Suprapubic skin (tissue), 4 donors: ENCODE results near the gene U2AF2.

Experiments
- EP300 ChIP-seq: sonication (generic); formaldehyde crosslinking; IDR thresholded peaks from one replicate; pipeline ENCODE4 v1.6.1; 2017; ENCODE audit warnings: antibody characterized with exemption
- POLR2A ChIP-seq, 2 donors: fragments of 450-650 bp; IDR thresholded peaks; one replicate each; pipeline ENCODE4 v1.6.1; 2017; ENCODE audit warnings: antibody characterized with exemption in 2 of 2, mild to moderate bottlenecking in 2 of 2, moderate library complexity in 2 of 2
- POLR2AphosphoS5 ChIP-seq, 3 donors: sonication (generic); formaldehyde crosslinking; IDR thresholded peaks; one replicate each; pipeline ENCODE4 v1.6.1; 2017; ENCODE audit warnings: antibody characterized with exemption in 3 of 3
- TF ChIP-seq, protein P1 (sequence below), 2 donors: fragments of 200-600 bp in 1 of 2; fragments of 450-650 bp in 1 of 2; sonication (generic) in 1 of 2; IDR thresholded peaks; one replicate each; pipeline ENCODE4 v1.5.1; 2016 to 2019; ENCODE audit warnings: antibody characterized with exemption in 2 of 2, mild to moderate bottlenecking in 1 of 2, moderate library complexity in 1 of 2

DNA sequence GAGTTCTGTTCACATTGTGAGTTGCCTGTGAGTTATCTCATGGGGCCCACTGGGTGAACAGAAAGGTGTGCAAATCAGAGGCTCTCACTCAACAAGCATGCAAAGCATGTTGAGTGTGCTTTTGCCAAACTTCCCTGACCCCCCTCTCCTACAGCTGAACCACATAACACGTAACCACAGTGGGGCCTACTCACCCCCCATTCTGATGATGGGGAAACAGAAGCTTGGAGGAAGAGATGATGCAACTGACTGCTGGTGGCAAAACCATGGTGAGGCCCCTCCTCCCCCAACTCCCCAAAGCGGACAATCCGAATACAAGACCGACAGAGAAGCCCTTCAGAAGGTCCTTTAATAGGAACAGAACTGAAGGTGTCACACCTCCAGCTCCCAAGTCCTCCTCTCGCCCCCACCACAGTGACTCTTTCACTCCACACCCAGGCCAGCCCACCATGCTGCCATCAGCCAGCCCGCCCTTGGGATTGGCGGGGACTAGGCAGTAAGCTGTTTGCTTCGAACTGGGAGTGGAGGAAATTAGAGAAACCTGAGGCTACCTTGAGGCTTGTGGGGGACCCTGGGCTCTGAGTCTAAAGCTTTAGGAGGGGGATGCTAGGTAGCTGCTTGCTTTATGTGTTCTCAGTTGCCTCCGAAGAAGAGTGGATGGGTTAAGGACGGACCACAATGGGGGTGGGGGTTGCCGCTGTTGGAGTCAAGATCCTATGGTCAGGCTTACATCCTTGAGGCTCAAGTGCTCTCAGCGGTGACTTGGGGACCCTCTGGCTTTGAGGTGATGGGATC is 34.2 kb upstream of the U2AF2 start:
- TF ChIP-seq POLR2A (IDR thresholded peaks at IDR 0.05) (no peak), EP300 (no peak), POLR2AphosphoS5 (IDR thresholded peaks at IDR 0.05) (no peak)
- TF ChIP-seq, protein P1, sequence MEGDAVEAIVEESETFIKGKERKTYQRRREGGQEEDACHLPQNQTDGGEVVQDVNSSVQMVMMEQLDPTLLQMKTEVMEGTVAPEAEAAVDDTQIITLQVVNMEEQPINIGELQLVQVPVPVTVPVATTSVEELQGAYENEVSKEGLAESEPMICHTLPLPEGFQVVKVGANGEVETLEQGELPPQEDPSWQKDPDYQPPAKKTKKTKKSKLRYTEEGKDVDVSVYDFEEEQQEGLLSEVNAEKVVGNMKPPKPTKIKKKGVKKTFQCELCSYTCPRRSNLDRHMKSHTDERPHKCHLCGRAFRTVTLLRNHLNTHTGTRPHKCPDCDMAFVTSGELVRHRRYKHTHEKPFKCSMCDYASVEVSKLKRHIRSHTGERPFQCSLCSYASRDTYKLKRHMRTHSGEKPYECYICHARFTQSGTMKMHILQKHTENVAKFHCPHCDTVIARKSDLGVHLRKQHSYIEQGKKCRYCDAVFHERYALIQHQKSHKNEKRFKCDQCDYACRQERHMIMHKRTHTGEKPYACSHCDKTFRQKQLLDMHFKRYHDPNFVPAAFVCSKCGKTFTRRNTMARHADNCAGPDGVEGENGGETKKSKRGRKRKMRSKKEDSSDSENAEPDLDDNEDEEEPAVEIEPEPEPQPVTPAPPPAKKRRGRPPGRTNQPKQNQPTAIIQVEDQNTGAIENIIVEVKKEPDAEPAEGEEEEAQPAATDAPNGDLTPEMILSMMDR (IDR thresholded peaks at IDR 0.05), result no peak
